IPS-20b (cell line): ENCODE measurements around the gene IRX3.
A peak's percentile ranks its signal among the peaks of the same experiment; 100 is the strongest.

ENCODE experiments used
- H3K27ac ChIP-seq: one replicate; pipeline ENCODE4 v1.5.1; 2013; ENCODE audit warnings: low read length
- H3K27me3 ChIP-seq: 2 replicates; pipeline ENCODE4 v1.6.1; 2013; ENCODE audit warnings: mild to moderate bottlenecking, low read length, inconsistent platforms; ENCODE audit not compliant: insufficient read depth
- H3K36me3 ChIP-seq: 2 replicates; pipeline ENCODE4 v1.6.1; 2013; ENCODE audit warnings: low read depth, mild to moderate bottlenecking, inconsistent platforms, low read length, moderate library complexity; ENCODE audit not compliant: insufficient read depth
- H3K4me1 ChIP-seq: 2 replicates; pipeline ENCODE4 v1.6.1; 2013; ENCODE audit warnings: mild to moderate bottlenecking, control low read depth, inconsistent platforms, low read length, moderate library complexity; ENCODE audit not compliant: insufficient read depth
- H3K4me3 ChIP-seq: 2 replicates; pipeline ENCODE4 v1.5.1; 2013; ENCODE audit warnings: mild to moderate bottlenecking, low read length, inconsistent platforms
- H3K9ac ChIP-seq: 2 replicates; pipeline ENCODE4 v1.6.1; 2013; ENCODE audit warnings: low read depth, mild to moderate bottlenecking, inconsistent platforms, low read length, moderate library complexity
- H3K9me3 ChIP-seq: 2 replicates; pipeline ENCODE4 v1.6.1; 2013; ENCODE audit warnings: mild to moderate bottlenecking, low read depth, low read length, inconsistent platforms; ENCODE audit not compliant: insufficient read depth

IRX3 gene

GRCh38 chr16:54286366-54287130 lies at the start of gene IRX3:
IRX3 (minus strand) TSS chr16:54286787; CDS start chr16:54286050, 737 bp downstream.
- no peaks in the 10 kb centered on the region for H3K36me3 ChIP-seq
- H3K9me3 ChIP-seq: no peaks in the 10 kb centered on the region
- peaks cover 88% of the 10 kb centered on the region for H3K27me3 ChIP-seq
- peaks cover 2% of the 10 kb centered on the region; the same call in 1 of the 2 replicates for H3K4me1 ChIP-seq
- H3K4me3 ChIP-seq: peak within 1 kb of the TSS; percentile 82
- H3K27ac ChIP-seq: no peak within 1 kb of the TSS
- peak within 1 kb of the TSS; percentile 70; the same call in 1 of the 2 replicates for H3K9ac ChIP-seq

- no peak overlapping the region for H3K9ac ChIP-seq
- peaks cover 36% of the 10 kb centered on the region for H3K27me3 ChIP-seq
- peaks cover 23% of the 10 kb centered on the region; the same call in 1 of the 2 replicates for H3K4me1 ChIP-seq
- H3K27ac ChIP-seq: no peak overlapping the region
- no peaks in the 10 kb centered on the region for H3K36me3 ChIP-seq
- no peaks in the 10 kb centered on the region for H3K9me3 ChIP-seq
- H3K4me3 ChIP-seq: no peak overlapping the region
Observed at GRCh38 chr16:54335230-54335629, 48.6 kb upstream of the IRX3 start.

GRCh38 chr16:54334208-54334607 lies 47.6 kb upstream of the IRX3 start:
- Histone ChIP-seq H3K27me3 (peaks cover 39% of the 10 kb centered on the region), H3K27ac (no peak overlapping the region), H3K4me1 (peaks cover 28% of the 10 kb centered on the region; the same call in 1 of the 2 replicates), H3K9ac (no peak overlapping the region), H3K9me3 (no peaks in the 10 kb centered on the region), H3K36me3 (no peaks in the 10 kb centered on the region), H3K4me3 (no peak overlapping the region)

GRCh38 chr16:54331241-54332002 lies 44.8 kb upstream of the IRX3 start:
- no peak overlapping the region; the same call in 1 of the 2 replicates for H3K9ac ChIP-seq

GRCh38 chr16:54327609-54328008 lies 41.0 kb upstream of the IRX3 start:
- H3K9ac ChIP-seq: no peak overlapping the region
- H3K36me3 ChIP-seq: no peaks in the 10 kb centered on the region
- H3K4me1 ChIP-seq: peaks cover 14% of the 10 kb centered on the region; the same call in 1 of the 2 replicates
- H3K27me3 ChIP-seq: peaks cover 36% of the 10 kb centered on the region
- H3K27ac ChIP-seq: no peak overlapping the region
- no peak overlapping the region for H3K4me3 ChIP-seq
- H3K9me3 ChIP-seq: no peaks in the 10 kb centered on the region

More at GRCh38 chr16:54331241-54332002, 44.8 kb upstream of the IRX3 start:
- Histone ChIP-seq H3K27me3 (peaks cover 44% of the 10 kb centered on the region), H3K27ac (no peak overlapping the region), H3K4me1 (peaks cover 24% of the 10 kb centered on the region; the same call in 1 of the 2 replicates), H3K36me3 (no peaks in the 10 kb centered on the region), H3K4me3 (peak overlapping the region; percentile 18; the same call in 1 of the 2 replicates), H3K9me3 (no peaks in the 10 kb centered on the region)

- peaks cover 14% of the 10 kb centered on the region; the same call in 1 of the 2 replicates for H3K4me1 ChIP-seq
- H3K4me3 ChIP-seq: no peak overlapping the region
- no peak overlapping the region for H3K27ac ChIP-seq
- H3K36me3 ChIP-seq: no peaks in the 10 kb centered on the region
- H3K9me3 ChIP-seq: no peaks in the 10 kb centered on the region
- no peak overlapping the region for H3K9ac ChIP-seq
- H3K27me3 ChIP-seq: peaks cover 36% of the 10 kb centered on the region
Observed at GRCh38 chr16:54326266-54326662, 39.7 kb upstream of the IRX3 start.

GRCh38 chr16:54325616-54326265 lies 39.2 kb upstream of the IRX3 start:
- H3K27me3 ChIP-seq: peaks cover 34% of the 10 kb centered on the region
- H3K27ac ChIP-seq: no peak overlapping the region
- no peaks in the 10 kb centered on the region for H3K36me3 ChIP-seq
- H3K9ac ChIP-seq: no peak overlapping the region
- H3K4me3 ChIP-seq: no peak overlapping the region
- peaks cover 14% of the 10 kb centered on the region; the same call in 1 of the 2 replicates for H3K4me1 ChIP-seq
- no peaks in the 10 kb centered on the region for H3K9me3 ChIP-seq

GRCh38 chr16:54324716-54325115 lies 38.1 kb upstream of the IRX3 start:
- H3K4me1 ChIP-seq: peaks cover 10% of the 10 kb centered on the region; the same call in 1 of the 2 replicates
- H3K4me3 ChIP-seq: no peak overlapping the region
- no peaks in the 10 kb centered on the region for H3K36me3 ChIP-seq
- peaks cover 24% of the 10 kb centered on the region for H3K27me3 ChIP-seq
- H3K9ac ChIP-seq: no peak overlapping the region
- H3K9me3 ChIP-seq: no peaks in the 10 kb centered on the region
- H3K27ac ChIP-seq: no peak overlapping the region

- no peak overlapping the region for H3K27ac ChIP-seq
- H3K4me3 ChIP-seq: no peak overlapping the region
- H3K9ac ChIP-seq: no peak overlapping the region
- no peaks in the 10 kb centered on the region; the same call in 1 of the 2 replicates for H3K27me3 ChIP-seq
- H3K9me3 ChIP-seq: no peaks in the 10 kb centered on the region
- H3K36me3 ChIP-seq: no peaks in the 10 kb centered on the region
- peaks cover 10% of the 10 kb centered on the region; the same call in 1 of the 2 replicates for H3K4me1 ChIP-seq
Observed at GRCh38 chr16:54320697-54321340, 34.2 kb upstream of the IRX3 start.

GRCh38 chr16:54318941-54319340 lies 32.4 kb upstream of the IRX3 start:
- no peak overlapping the region for H3K27ac ChIP-seq
- no peak overlapping the region for H3K9ac ChIP-seq
- H3K9me3 ChIP-seq: no peaks in the 10 kb centered on the region
- H3K4me1 ChIP-seq: peaks cover 10% of the 10 kb centered on the region; the same call in 1 of the 2 replicates
- H3K36me3 ChIP-seq: no peaks in the 10 kb centered on the region
- no peak overlapping the region for H3K4me3 ChIP-seq
- H3K27me3 ChIP-seq: no peaks in the 10 kb centered on the region; the same call in 1 of the 2 replicates

GRCh38 chr16:54317101-54317611 lies 30.6 kb upstream of the IRX3 start:
- Histone ChIP-seq H3K27me3 (no peaks in the 10 kb centered on the region; the same call in 1 of the 2 replicates), H3K4me1 (peaks cover 10% of the 10 kb centered on the region; the same call in 1 of the 2 replicates), H3K4me3 (no peak overlapping the region), H3K27ac (no peak overlapping the region), H3K36me3 (no peaks in the 10 kb centered on the region), H3K9me3 (no peaks in the 10 kb centered on the region; the same call in 1 of the 2 replicates), H3K9ac (no peak overlapping the region)
